HG03520 (cell line): Measurements from ENCODE around the gene CSF2RB.

ENCODE experiments used
- ATAC-seq: cut with Tn5 transposase; IDR thresholded peaks from one replicate; pipeline ENCODE4 v1.9.1; 2021; ENCODE audit warnings: mild to moderate bottlenecking, moderate library complexity; ENCODE audit not compliant: unreplicated experiment

CSF2RB gene

GRCh38 chr22:36887162-36887561 lies 26.3 kb upstream of the CSF2RB start:
- no peak for ATAC-seq

DNA sequence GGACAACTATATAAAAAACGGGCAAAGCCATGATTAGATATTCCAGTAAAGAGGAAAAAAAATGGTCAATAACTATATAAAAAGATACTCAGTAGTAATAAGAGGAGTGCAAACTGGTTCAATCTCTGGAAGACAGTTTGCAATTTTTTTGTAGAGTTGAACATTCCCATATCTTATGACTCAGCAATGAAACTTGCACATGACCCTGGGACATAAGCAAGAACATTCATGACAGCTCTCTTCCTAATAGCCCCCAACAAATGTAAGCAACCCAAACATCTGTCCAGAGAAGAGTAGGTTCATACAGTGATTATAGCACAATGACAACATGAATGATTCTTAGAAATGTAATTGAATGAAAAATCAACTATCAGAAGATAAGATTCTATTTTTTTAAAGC lies 21.8 kb upstream of the CSF2RB start:
- no peak for ATAC-seq

GRCh38 chr22:36892292-36892691 lies 21.1 kb upstream of the CSF2RB start:
- no peak for ATAC-seq

- ATAC-seq, result no peak
Observed at GRCh38 chr22:36893262-36893661, 20.2 kb upstream of the CSF2RB start.

DNA sequence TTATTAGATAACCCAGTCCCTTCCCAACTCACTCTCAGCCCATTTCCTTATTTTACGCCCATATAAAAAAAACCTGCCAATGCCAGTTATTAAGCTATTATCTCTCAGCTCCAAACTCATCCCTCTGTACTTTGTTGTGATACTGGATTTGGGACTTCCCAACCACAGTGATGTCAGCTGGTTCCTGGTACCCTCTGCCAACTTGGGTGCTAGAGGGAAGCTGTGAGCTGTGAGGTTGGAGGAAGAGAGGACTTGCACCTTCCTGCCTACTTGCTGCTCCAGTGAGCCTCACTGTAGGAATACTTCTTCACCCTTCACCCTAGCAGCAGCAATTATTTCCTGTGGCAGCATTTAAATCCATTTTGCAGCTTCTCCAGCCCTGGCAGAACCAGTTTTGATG lies 19.2 kb upstream of the CSF2RB start:
- ATAC-seq, result no peak

DNA sequence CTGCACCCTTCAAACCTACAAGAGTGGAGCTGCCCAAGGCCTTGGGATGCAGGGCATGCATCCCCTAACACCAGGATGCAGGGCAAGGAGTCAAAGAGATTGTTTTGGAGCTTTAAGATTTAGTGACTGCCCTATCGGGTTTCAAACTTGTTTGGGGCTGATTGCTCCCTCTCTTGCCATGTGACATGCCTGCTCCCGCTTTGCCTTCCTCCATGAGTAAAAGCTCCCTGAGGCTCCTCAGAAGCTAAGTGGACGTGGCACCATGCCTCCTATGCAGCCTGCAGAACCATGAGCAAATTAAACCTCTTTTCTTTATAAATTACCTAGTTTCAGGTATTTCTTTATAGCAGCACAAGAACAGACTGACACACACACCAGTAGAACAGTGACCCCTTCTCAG lies 15.8 kb upstream of the CSF2RB start:
- no peak for ATAC-seq

DNA sequence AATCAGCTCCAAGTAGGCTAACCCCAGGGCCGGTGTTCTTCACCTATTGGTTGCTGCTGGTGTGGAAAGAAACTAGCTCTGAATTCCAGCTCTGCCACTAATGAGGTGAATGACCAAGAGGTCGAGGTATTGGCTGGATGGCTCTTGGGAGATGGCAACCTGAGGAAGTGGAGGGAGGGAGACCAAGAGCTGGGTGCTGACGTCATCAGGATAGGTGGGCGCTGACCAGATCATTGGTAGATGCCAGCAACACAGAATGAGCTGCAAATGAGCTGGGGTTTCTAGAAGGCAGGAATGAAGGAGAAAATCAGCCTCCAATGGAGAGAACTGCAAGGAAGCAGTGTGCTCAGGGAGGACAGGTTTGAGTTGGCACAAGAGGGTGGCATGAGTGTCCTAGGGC lies 14.7 kb upstream of the CSF2RB start:
- no peak for ATAC-seq

DNA sequence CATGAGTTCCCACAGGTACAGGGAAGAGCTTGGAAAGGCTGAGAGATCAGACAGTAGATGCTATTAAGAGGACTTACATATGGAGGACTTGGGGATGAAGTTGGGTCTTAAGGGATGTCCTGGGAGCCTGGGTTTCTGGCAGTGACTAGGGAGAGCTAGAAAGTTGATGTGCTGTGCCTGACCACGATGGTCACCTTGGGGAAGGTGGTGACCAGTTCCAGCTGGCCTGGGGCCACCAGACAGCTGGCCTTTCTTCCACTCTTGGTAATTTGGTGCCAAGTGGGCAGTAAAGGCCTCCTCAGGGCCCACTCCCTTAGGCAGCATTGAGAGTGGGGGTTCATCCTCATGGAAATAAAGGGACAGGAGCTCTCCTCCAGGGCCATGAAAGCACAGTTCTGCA lies 13.9 kb upstream of the CSF2RB start:
- no peak for ATAC-seq

GRCh38 chr22:36900225-36900624 lies 13.2 kb upstream of the CSF2RB start:
- no peak for ATAC-seq

GRCh38 chr22:36900880-36901279 lies 12.5 kb upstream of the CSF2RB start:
- no peak for ATAC-seq

DNA sequence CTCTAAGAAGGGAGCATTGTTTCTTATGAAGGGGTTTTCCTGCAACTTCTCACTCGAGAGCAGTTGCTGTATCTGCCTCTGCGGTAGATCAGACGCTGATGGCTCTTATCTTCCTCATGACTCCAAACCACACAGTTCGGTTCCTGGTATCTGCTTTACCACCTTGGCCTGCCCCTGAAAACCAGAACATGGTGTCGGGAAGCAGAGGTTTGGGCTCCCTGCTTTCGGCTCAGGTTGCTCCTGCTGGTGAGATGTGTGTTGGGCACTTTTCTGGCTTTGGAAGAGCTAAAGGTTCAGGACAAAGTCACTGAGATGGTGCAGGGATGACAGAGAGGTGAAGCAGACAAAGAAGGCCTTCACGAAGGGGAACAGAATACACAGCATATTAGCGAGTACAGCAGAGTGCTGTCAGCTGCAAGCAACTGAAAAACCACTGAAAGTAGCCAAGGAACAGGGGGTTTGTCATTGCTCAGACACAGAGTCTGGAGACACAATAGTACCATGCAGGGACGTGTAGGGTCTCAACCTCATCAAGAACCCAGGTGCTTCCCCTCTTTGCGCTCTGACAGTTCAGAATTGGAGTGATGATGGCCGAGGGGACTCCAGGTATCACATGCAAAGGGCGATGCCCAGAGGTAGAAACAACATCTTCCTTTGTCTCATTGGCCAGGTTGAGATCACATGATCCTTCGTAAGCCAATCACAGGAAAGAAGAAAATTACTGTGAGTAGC lies 11.9 kb upstream of the CSF2RB start:
- no peak for ATAC-seq

GRCh38 chr22:36902143-36902926 lies 11.1 kb upstream of the CSF2RB start:
- no peak for ATAC-seq

DNA sequence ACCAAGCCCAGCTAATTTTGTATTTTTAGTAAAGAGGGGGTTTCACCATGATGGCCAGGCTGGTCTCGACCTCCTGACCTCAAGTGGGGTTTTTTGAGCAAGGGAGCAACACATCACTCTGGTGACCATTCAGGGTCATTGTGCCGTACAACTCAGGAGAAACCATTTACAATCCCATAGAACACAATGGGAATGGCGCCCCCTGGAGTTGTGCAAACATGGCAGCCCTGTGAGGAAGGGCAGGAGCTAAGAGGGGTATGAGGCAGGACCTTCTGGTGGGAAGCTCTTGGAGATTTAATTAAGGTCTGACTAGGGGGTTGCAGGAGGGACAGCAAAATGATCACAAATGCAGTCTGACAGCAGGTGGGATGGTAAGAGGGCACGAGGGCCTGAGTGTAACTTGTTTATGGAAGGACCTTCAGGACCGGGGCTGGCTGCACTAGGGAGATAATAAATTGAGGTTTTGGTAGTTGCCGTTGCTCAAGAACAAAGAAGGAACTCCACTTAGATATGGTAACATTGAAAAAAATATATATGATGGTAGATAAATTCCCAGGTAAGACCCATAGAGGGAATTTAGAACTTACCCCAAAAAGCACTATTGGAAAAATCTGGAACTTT lies 9.1 kb upstream of the CSF2RB start:
- ATAC-seq, result no peak

DNA sequence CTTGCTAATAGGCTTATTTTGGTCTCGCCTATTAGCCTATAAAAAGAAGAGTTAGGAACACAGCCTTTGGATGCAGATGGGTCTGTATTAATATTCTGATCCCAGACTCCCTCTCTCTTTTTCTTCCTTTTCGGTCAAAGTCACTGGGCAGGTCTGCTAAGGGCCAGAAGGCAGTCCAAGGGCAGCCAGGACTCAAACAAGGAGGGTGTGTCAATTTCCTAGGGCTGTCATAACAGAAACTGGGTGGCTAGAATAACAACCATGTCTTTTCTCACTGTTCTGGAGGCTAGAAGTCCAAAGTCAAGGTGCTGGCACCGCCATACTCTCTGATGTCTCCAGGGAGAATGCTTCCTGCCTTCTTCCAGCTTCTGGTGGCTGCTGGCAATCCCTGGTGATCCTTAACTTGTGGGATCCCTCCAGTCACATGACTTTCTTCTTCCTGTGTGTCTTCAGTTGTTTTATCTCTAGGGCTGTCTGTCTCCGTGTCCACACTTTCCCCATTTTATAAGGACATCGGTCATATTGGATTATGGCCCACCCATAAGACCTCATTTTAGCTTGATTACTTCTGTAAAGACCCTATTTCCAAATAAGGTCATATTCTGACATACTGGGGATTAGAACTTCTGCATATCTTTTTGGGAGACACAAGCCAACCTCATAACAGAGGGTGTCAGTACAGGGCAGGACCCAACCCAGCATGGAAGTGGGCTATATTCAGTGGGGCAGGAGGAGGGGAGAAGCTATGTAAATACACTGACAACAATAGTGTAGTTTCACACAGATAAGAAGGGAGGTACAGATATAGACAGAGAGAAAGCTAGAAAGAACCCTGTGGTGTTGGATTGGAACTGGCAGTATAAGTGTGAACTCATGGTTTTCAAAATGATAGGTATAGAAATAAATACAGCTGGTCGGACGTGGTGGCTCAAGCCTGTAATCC lies 5.9 kb upstream of the CSF2RB start:
- ATAC-seq, result no peak

GRCh38 chr22:36910461-36910860 lies 3.0 kb upstream of the CSF2RB start:
- ATAC-seq, result no peak

DNA sequence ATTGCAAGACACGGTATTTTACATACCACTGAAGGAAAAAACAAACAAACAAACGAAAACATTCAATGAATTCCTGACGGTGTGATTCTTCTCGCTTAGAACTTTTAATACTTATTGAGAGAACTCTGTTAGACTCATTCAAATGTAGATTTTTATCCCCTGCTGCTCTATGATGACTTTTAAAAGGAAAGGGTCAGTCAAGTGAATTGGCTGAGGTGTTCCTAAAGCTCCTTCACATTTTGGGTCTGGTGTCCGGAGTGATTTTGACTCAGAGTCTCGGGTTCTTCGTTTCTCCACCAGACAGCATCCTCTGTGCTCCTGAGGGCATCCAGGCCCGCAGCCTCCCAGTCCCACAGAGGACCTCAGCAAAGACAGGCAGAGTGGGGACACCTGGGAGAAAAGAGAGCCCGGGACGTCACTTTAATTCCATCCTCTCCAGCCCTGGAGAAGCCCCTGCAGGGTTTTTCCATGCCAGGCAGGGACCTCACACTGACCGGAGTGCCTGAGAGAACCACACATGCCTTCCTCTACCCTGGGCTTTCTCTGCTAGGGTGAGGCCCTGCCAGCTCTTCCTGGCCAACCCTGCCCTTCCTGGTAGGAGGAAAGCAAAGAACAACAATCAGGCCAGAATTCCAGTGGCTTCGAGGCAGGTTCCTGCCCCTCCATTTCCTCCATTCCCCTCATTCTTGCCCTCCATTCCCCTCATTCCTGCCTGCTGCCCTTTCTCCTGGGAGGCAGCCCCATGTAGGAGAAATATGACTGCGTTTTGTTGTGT lies 1.4 kb upstream of the CSF2RB start:
- ATAC-seq, result no peak

GRCh38 chr22:36912694-36913426 lies 568 bp upstream of the CSF2RB start:
- no peak for ATAC-seq

GRCh38 chr22:36914390-36914752 lies 943 bp downstream of the CSF2RB start:
- ATAC-seq, result no peak

DNA sequence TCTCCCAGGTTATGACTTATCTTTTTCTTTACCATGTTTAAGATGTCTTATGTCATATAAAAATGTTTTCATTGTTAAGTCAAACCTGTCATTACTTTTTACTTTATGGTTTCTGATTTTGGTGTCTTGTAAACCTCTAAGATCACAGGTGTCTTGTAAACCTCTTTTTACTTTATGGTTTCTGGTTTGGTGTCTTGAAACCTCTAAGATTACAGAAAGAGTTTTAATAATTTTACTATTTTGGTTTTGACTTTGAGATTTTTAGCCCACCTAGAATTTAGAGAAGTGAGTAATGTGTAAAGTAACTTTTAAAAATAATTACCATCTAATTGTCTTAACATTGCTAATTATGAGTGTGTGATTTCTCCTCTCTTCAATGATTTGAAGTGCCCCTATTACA lies 2.6 kb downstream of the CSF2RB start:
- ATAC-seq, result no peak
